ENCODE measurements around the gene ARPIN.
"Not testable (repeated sequence)": the region's sequence is repeated elsewhere in the genome, so short reads cannot be mapped to it uniquely, and the experiment has no call there.

The ARPIN gene

GRCh38 chr15:89912674-89913396, at the start of gene ARPIN:
TSS of gene ARPIN (minus strand) at chr15:89912952. CDS start at chr15:89912835, 117 bp downstream.
- DNase-seq = no peak

DNA sequence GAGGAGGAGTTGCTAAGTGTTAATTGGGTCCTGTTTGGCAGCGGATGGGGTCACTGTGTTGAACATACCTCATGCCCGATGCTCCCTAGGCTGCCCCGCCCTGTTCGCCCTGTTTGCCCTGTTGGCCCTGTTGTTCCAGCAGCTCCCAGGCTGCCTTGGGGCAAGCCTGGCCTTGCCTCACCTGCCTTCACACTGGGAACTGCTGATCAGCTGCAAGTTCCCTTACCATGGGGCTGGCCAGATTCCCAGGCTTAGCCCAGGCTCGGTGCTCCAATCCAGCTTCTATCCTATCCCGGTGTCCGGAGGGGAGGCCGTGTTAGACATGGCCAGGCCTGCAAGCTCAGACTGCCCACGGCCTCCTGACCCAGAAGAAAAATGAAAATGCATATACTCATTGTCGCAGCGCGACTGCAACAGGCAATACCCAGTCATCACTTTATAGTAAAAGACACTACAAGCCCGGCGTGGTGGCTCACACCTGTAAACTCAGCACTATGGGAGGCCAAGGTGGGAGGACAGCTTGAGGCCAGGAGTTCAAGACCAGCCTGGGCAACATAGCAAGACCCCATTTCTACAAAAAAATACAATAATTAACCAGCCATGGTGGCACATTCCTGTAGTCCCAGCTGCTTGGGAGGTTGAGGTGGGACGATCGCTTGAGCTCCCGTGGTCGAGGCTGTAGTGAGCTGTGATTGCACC, 45.5 kb upstream of the ARPIN start:
- DNase-seq = no peak

DNA sequence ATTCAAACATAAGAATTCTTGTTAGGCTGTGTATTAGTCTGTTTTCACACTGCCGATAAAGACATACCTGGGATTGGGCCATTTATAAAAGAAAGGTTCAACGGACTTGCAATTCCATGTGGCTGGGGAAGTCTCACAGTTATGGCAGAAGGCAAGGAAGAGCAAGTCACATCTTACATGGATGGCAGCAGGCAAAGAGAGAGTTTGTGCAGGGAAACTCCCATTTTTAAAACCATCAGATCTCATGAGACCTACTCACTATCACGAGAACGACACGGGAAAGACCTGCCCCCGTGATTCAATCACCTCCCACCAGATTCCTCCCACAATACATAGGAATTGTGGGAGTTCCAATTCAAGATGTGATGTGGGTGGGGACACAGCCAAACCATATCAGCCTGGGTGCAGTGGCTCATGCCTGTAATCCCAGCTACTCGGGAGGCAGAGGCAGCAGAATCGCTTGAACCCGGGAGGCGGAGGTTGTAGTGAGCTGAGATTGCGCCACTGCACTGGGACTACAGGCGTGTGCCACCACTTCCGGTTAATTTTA, 42.8 kb upstream of the ARPIN start:
- DNase-seq = not testable (repeated sequence)

GRCh38 chr15:89954541-89954940, 41.8 kb upstream of the ARPIN start:
- DNase-seq = no peak

DNA sequence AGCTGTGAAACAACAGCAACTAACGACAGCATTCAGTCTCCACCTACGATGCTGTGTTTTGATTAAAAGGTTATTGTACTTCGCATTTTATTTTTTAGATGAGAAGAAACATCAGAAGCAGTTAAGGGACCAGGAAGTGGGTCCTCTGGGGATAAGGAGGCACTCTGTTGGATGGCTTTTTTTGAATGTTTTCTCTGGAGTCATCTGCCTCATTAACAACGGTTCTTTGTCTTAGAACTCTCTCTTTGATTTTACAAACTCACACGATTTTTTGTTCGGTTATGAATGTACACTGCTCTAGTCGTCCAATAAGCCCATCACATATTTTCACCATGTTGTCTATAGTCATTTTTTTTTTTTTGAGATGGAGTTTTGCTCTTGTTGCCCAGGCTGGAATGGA, 36.0 kb upstream of the ARPIN start:
- no peak for DNase-seq

GRCh38 chr15:89947385-89947784, 34.6 kb upstream of the ARPIN start:
- no peak for DNase-seq

- DNase-seq = no peak
These were observed 34.0 kb upstream of the ARPIN start for GRCh38 chr15:89946681-89947299.

GRCh38 chr15:89943721-89944120, 31.0 kb upstream of the ARPIN start:
- DNase-seq = not testable (repeated sequence)

DNA sequence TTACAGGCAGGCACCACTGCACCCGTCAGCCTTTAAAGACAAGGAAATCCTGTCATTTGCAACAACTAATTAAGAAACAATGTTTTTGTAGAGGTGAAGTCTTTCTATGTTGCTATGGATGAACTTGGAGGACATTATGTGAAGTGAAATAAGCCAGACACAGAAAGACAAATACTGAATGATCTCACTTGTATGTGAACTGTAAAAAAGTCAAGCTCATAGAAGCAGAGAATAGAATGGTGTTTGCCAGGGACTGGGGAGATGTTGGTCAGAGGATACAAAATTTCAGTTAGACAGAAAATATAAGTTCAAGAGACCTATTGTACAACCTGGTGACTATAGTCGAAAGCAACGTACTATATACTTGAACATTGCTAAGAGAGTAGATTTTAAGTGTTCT, 27.2 kb upstream of the ARPIN start:
- DNase-seq = no peak

GRCh38 chr15:89939377-89939776, 26.6 kb upstream of the ARPIN start:
- not testable (repeated sequence) for DNase-seq

- DNase-seq = no peak
These were observed 24.9 kb upstream of the ARPIN start for GRCh38 chr15:89937365-89938350.

GRCh38 chr15:89936786-89937265, 24.1 kb upstream of the ARPIN start:
- DNase-seq = no peak

GRCh38 chr15:89936051-89936785, 23.5 kb upstream of the ARPIN start:
- peak; percentile 13 to 46 for DNase-seq

DNA sequence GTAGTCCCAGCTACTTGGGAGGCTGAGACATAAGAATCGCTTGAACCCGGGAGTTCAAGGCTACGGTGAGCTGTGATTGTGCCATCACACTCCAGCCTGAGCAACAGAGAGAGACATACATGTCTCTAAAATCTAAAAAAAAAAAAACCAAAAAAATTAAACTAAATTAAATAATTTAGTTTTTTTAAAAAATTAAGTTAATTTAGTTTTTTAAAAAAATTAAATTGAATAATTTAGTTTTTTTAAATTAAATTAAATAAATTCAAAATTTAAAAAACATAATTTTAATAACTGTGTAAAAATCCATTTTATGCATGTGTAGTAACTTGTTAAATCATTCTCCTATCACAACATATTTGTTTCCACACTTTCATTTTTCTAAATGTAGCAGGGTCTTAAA, 20.1 kb upstream of the ARPIN start:
- DNase-seq = no peak

GRCh38 chr15:89928421-89928820, 15.7 kb upstream of the ARPIN start:
- DNase-seq = no peak

DNA sequence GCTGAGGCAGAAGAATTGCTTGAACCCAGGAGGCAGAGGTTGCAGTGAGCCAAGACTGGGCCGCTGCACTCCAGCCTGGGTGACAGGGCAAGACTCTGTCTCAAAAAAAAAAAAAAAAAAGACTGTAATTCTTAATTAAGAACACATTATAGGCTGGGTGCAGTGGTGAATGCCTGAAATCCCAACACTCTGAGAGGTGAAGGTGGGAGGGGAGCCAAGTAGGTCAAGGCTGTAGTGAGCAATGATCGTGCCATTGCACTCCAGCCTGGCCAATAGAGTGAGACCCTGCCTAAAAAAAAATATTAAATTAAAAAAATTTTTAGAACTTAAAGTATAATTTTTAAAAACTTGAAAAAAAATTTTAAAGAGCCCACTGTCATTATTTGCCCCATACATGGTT, 13.4 kb upstream of the ARPIN start:
- no peak for DNase-seq

DNA sequence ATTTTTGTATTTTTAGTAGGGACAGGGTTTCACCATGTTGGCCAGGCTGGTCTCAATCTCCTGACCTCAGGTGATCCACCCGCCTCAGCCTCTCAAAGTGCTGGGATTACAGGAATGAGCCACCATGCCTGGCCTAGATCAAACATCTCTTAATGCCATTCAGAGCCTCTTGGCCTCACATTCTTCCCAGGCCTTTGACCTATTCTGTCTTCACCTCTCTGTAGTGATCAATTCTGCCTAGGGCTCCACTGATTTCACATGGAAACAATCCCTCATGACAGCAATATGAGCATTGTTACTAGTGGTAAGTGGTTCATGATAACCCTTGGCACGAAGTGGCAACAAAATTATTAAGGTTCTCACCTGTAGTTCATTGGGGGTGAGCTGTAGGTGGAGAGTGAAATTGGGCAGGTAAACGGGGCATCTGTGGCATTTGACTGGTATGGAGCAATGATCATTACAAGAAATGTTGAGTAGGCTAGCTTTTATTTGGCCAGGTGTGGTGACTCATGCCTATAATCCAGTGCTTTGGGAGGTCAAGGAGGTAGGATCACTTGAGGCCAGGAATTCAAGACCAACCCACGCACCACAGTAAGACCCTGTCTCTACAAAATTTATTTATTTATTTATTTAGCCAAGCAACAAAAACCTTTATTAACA, 4.8 kb upstream of the ARPIN start:
- DNase-seq = no peak

- DNase-seq = no peak
These were observed 3.9 kb upstream of the ARPIN start for GRCh38 chr15:89916660-89917059.

- DNase-seq = no peak
These were observed 543 bp downstream of the ARPIN start for GRCh38 chr15:89912145-89912673.

DNA sequence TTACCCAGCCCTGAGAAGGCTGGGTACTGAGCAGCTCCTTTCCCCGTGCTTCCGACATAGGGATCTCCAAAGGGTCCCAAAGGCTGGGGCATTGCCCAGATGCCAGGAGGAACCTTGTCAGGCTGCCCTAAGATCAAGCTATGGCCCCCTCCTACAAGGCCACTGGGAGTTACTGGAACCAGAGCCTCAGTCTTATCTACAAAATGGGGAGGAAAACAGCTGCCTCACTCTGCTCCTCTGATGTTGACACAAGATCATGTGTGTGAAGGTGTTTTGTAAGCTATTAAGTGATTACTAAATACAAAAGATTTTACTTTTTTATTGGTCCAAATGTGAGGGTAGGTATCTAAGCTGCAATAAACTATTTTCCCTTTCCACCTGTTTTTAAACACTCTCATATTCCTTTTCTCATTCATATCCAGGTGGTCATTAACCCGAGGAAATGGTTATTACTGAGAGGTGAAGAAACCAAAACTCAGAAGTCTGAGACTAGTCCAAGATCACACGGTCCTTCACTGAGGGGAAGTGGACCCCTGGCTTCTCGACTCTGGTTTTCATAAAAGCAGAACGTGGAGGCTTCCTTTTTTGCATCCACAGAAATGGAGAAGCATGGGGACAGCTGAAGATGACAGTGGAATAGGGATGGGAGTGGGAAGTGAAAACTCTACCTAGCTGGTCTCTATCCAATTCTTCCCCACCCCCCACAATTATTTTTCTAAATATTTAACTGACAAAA, 1.7 kb downstream of the ARPIN start:
- DNase-seq = no peak
